NCI-H774 (cell line): ENCODE data around the gene UBAP2L.
A peak's percentile ranks its signal among the peaks of the same experiment; 100 is the strongest.
"Not testable (repeated sequence)": the region's sequence is repeated elsewhere in the genome, so short reads cannot be mapped to it uniquely, and the experiment has no call there.

Source experiments
- DNase-seq: peaks from one replicate; lab custom pipeline; 2025; lab: John Stamatoyannopoulos, UW

UBAP2L gene

GRCh38 chr1:154240294-154240833 is 19.6 kb downstream of the UBAP2L start:
- no peak for DNase-seq

DNA sequence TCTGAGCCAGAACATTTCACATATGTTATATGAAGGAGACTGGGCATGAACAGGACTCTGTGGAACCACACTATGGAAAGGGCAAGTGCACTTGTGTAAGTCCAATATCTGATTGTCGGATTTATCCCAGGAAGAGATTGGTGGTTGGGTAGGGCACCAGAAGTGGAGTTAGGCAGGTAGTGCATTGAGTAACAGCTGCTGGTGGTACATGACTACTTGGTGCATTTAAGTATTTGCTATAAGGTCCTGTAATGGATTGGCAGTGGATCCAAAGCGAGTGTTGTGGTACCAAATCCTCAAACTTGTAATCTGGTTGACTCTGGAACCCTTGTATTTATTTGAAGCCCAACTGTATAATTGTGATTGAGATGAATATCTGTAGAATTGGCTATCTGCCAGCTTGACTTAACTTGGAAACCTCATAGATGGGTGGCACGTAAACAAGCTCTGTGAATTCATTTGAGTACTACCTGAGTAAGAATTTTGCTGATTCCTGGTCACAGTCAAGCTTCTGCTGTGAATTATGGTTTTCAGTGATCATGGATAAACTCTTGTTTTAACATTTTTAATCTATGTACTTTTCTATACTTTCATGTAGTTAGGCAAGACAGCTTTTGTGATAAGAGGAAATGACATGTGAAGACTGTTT is 21.1 kb downstream of the UBAP2L start:
- no peak for DNase-seq

- DNase-seq: no peak
Measured at GRCh38 chr1:154253671-154254070, 32.9 kb downstream of the UBAP2L start.

GRCh38 chr1:154256686-154257085 is 35.9 kb downstream of the UBAP2L start:
- no peak for DNase-seq

- DNase-seq: no peak
Measured at GRCh38 chr1:154258784-154259183, 38.0 kb downstream of the UBAP2L start.

GRCh38 chr1:154260127-154260526 is 39.4 kb downstream of the UBAP2L start:
- no peak for DNase-seq

DNA sequence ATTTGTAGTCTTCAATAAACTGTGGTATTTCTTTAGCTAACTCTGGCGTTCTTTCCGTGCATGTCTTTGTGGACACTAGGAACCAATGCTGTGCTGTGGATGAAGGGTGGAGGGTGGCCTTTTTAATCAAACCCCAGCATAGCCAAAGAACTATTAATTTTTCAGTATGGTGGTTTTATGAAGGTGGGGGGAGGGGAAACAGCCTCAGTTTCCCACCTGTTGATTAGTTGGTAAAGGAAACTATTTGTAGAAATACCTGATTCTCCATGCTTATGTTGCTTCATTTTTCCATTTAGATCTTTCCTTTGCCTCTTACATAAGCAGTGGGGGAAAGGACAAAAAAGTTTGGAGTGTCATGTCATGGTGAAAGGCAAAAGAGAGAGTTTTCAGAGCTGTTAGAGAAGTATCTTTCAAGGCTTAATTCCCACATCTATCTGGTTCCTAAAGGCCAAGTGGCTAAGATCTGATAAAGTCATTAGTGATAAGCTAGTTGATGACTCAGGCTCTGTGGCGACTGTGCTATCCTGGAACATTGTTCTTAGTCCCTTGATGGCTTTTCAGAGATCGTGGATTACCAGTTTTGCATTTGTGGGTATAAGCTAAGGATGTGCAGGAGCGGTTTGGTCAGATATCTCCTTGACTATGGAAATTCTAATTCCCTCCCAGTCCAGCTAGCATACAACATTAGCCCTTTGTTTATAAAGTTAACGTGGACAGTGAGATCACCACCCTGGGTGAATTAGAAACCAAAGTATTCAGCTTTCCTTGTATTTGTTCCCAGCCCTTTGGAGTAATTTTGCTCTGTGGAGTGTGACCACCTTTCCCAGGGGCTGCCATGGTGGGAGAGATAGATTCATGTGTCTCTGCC is 42.9 kb downstream of the UBAP2L start:
- DNase-seq: no peak

DNA sequence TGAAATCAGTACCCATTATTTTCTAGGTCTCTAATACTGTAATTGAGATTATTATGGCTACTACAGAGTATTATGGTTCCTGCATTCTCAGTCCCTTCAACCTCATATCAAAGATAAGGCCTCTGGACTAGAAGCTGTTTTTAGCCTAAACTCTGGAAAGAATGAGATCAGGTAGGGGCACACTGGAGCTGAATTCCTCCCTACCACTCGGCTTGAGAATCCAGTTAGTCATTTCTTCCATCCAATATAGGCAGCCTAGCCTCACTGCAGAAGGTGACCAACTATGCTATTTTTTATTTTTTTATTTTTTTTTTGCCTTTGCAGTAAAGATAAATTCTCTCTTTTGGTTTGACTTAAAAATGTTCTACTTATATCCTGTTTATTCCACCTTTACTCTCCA is 43.7 kb downstream of the UBAP2L start:
- no peak for DNase-seq

- no peak for DNase-seq
Measured at GRCh38 chr1:154265586-154265985, 44.8 kb downstream of the UBAP2L start.

DNA sequence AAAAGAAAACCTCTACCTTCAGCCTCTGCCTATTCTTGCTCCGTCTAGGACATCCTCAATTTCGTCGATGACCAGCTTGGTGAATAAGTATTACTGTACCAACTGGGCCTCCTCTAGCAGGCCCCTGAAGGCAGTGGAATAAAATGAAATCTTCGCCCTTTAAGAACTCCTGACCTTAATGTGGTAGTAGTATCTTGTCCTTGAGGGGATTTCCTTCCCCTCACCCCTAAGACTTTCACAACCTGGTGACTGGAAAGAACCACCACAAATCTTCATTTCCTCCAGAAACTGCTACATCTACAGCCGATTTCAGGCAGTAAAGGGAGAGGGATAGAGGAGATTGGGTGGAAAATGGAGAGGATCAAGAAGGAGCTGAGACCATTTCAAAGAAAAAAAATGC is 50.1 kb downstream of the UBAP2L start:
- DNase-seq: no peak

DNA sequence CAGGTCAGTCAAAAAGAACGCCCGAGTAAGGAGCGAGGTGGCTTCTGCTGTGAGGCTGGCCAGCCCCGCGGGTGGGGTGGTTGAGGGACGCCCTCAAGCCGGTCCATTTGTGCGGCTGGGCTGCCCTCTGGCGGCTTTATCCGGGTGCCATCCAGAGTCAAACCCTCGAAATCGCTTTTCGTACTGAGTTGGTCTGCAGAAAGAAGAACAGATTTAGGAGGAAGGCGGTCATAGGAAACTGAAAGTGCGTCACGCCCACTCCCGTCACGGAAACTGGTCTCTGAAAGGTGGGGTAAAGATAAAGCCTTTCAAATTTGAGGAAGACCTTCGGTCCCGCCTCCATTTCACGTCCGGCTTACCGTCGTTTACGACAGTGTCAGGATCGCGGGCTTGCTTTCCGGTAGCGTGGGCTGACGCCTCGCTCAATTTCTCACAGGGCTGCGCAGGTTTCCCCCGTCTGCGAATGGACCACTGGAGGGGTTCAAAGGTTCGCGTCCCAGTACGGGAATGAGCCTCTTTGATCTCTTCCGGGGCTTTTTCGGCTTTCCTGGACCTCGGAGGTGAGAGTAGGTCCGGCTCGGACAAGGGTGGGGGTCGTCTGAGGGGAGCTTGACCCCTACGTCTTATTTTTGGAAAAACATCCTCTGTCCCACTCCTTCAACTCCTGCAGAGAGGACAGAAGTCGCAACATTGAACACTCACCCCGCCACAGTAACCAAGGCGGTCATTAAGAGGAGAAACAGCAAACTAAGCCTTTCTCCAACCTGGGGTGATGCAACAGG is 51.7 kb downstream of the UBAP2L start, which contains the start of gene HAX1:
Gene HAX1, plus strand, starts transcription at position 413 of the 782 bp plus-strand sequence. Its CDS starts 95 bp downstream, at position 508.
- peak; percentile 94 for DNase-seq

DNA sequence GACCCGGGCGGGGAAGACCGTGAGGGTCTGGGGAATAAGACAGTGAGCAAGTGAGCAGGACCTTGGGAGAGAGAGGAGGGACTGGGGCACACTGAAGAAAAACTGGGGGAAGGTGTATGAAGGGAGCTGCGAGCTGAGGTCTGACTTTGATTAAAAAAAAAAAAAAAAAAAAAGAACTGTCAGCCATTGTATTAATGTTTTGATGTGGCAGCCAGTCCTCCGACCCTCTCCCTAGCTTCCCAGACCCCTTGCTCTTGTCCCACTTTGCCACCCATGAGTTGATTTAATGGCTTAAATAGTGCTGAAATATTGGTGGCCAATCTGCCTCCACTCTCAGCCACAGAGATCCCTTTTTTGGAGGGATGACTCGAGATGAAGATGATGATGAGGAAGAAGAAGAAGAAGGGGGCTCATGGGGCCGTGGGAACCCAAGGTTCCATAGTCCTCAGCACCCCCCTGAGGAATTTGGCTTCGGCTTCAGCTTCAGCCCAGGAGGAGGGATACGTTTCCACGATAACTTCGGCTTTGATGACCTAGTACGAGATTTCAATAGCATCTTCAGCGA is 52.3 kb downstream of the UBAP2L start:
- DNase-seq: no peak

GRCh38 chr1:154276797-154277196 is 56.0 kb downstream of the UBAP2L start:
- DNase-seq: no peak

- not testable (repeated sequence) for DNase-seq
Measured at GRCh38 chr1:154287591-154287990, 66.8 kb downstream of the UBAP2L start.

- DNase-seq: no peak
Measured at GRCh38 chr1:154288661-154289060, 67.9 kb downstream of the UBAP2L start.

DNA sequence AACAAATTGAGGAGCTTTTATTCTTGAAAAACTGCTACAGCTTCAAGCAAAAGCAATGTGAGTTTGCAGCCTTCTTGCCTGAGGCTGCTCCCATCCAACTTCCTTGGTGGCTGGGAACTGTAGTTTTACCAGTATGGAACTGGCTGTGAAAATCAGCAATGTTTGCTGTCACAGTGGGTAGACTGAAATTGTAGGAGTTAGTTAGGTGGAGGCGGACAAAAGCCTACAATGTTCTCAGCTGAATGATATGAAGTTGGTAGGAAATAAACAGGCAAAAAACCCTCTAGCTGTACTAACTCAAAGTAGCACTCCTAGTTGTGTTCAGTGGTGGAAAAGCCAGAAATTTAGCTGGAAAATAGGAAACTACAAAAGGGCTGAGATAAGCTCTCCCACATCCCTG is 70.2 kb downstream of the UBAP2L start:
- DNase-seq: no peak

GRCh38 chr1:154295408-154296235 is 74.9 kb downstream of the UBAP2L start:
- DNase-seq: no peak

- no peak for DNase-seq
Measured at GRCh38 chr1:154301582-154301981, 80.8 kb downstream of the UBAP2L start.

- DNase-seq: no peak
Measured at GRCh38 chr1:154304664-154305337, 84.0 kb downstream of the UBAP2L start.

GRCh38 chr1:154306151-154306550 is 85.4 kb downstream of the UBAP2L start:
- DNase-seq: no peak
